Measurements from ENCODE around the gene SLIT3. TPM values are rescaled to one million over a fixed set of nuclear protein-coding genes. Genes with fewer than 3 reads are reported as not detected.

Gene SLIT3
- total RNA-seq, 3 donors from 2014 or later (not counting 1 experiment from before 2014, with no cell fraction given) = 0.34 to 0.80 TPM; not detected in 1

GRCh38 chr5:168802337-168802736 lies 498.6 kb downstream of the SLIT3 start:
- DNase-seq (no peak), ATAC-seq (no peak)
- H3K36me3 Mint-ChIP-seq = no peaks in the 10 kb centered on the region
- H3K4me1 Mint-ChIP-seq = peaks cover 12 to 16% of the 10 kb centered on the region in 2 donors
- Histone ChIP-seq H3K4me3 (ENCODE audit: low read length) (no peak overlapping the region), H3K4me1 (ENCODE audit: control insufficient read depth, insufficient read depth, low read length) (no peaks in the 10 kb centered on the region), H3K36me3 (ENCODE audit: control insufficient read depth, insufficient read depth, low read length) (no peaks in the 10 kb centered on the region), H3K27ac (ENCODE audit: low read length) (no peak overlapping the region), H3K27me3 (ENCODE audit: control insufficient read depth, insufficient read depth, low read length) (no peaks in the 10 kb centered on the region), H3K9me3 (ENCODE audit: control insufficient read depth, insufficient read depth, low read length) (no peaks in the 10 kb centered on the region)
- peaks cover 0 to 7% of the 10 kb centered on the region in 2 donors for H3K27me3 Mint-ChIP-seq (ENCODE audit: low read depth in 2 of 2)
- no peak for TF ChIP-seq CTCF (IDR thresholded peaks at IDR 0.05)
- no peak overlapping the region for H3K27ac Mint-ChIP-seq
- no peak overlapping the region for H3K4me3 Mint-ChIP-seq
- intact Hi-C loops (cut with micrococcal nuclease) = no loop called here
- H3K9me3 Mint-ChIP-seq = no peaks in the 10 kb centered on the region
- WGBS (ENCODE audit: insufficient coverage) = 75% methylated on average over 5 of the region's 6 CpGs

GRCh38 chr5:168801567-168801966 lies 499.4 kb downstream of the SLIT3 start:
- H3K4me3 Mint-ChIP-seq = no peak overlapping the region
- ATAC-seq (no peak), DNase-seq (no peak)
- no peaks in the 10 kb centered on the region for H3K9me3 Mint-ChIP-seq
- Histone ChIP-seq H3K36me3 (ENCODE audit: control insufficient read depth, insufficient read depth, low read length) (no peaks in the 10 kb centered on the region), H3K9me3 (ENCODE audit: control insufficient read depth, insufficient read depth, low read length) (no peaks in the 10 kb centered on the region), H3K4me1 (ENCODE audit: control insufficient read depth, insufficient read depth, low read length) (no peaks in the 10 kb centered on the region), H3K27me3 (ENCODE audit: control insufficient read depth, insufficient read depth, low read length) (no peaks in the 10 kb centered on the region), H3K27ac (ENCODE audit: low read length) (no peak overlapping the region), H3K4me3 (ENCODE audit: low read length) (no peak overlapping the region)
- intact Hi-C loops (cut with micrococcal nuclease) = no loop called here
- no peak for TF ChIP-seq CTCF (IDR thresholded peaks at IDR 0.05)
- no peaks in the 10 kb centered on the region for H3K36me3 Mint-ChIP-seq
- peaks cover 13 to 20% of the 10 kb centered on the region in 2 donors for H3K4me1 Mint-ChIP-seq
- peaks cover 0 to 7% of the 10 kb centered on the region in 2 donors for H3K27me3 Mint-ChIP-seq (ENCODE audit: low read depth in 2 of 2)
- no peak overlapping the region for H3K27ac Mint-ChIP-seq
- 90% methylated on average over 7 of the region's 7 CpGs for WGBS (ENCODE audit: insufficient coverage)

GRCh38 chr5:168800701-168801100 lies 500.2 kb downstream of the SLIT3 start:
- Mint-ChIP-seq H3K36me3 (no peaks in the 10 kb centered on the region), H3K27me3 (ENCODE audit: low read depth in 2 of 2) (peaks cover 0 to 7% of the 10 kb centered on the region in 2 donors), H3K9me3 (no peaks in the 10 kb centered on the region), H3K27ac (no peak overlapping the region), H3K4me1 (peaks cover 13 to 21% of the 10 kb centered on the region in 2 donors), H3K4me3 (no peak overlapping the region)
- Histone ChIP-seq H3K27ac (ENCODE audit: low read length) (no peak overlapping the region), H3K27me3 (ENCODE audit: control insufficient read depth, insufficient read depth, low read length) (no peaks in the 10 kb centered on the region), H3K4me3 (ENCODE audit: low read length) (no peak overlapping the region), H3K9me3 (ENCODE audit: control insufficient read depth, insufficient read depth, low read length) (no peaks in the 10 kb centered on the region), H3K36me3 (ENCODE audit: control insufficient read depth, insufficient read depth, low read length) (no peaks in the 10 kb centered on the region), H3K4me1 (ENCODE audit: control insufficient read depth, insufficient read depth, low read length) (no peaks in the 10 kb centered on the region)
- no peak for DNase-seq
- 77% methylated on average over 2 of the region's 3 CpGs for WGBS (ENCODE audit: insufficient coverage)
- TF ChIP-seq CTCF (IDR thresholded peaks at IDR 0.05) = no peak
- intact Hi-C loops (cut with micrococcal nuclease) = no loop called here
- ATAC-seq = no peak

Measured in natural killer cell (primary cell).